ENCODE results near the gene USHBP1. TPM values are rescaled to one million over a fixed set of nuclear protein-coding genes. Genes with fewer than 3 reads are reported as not detected.

Gene USHBP1
- total RNA-seq, 1 donor from 2014 or later: 2.1 TPM

- Histone ChIP-seq H3K27ac (ENCODE audit: low read depth, low read length) (peak overlapping the region; percentile 84), H3K36me3 (ENCODE audit: control insufficient read depth in 3 of 3, insufficient read depth in 3 of 3, low read length in 3 of 3) (peaks cover 17 to 26% (median 24%) of the 10 kb centered on the region in 3 donors), H3K27me3 (ENCODE audit: control insufficient read depth in 3 of 3, insufficient read depth in 3 of 3, low read length in 3 of 3) (no peaks in the 10 kb centered on the region), H3K4me1 (ENCODE audit: control insufficient read depth in 3 of 3, insufficient read depth in 3 of 3, low read length in 3 of 3) (peaks cover 5 to 12% (median 11%) of the 10 kb centered on the region in 3 donors), H3K9me3 (ENCODE audit: control insufficient read depth in 3 of 3, low read length in 3 of 3) (no peaks in the 10 kb centered on the region), H3K4me3 (ENCODE audit: low read length in 3 of 3) (peak overlapping the region; percentile 79 to 91 (median 81)), H3K9ac (ENCODE audit: low read depth in 1 of 3, low read length in 3 of 3) (peak overlapping the region; percentile 75 to 91 (median 88))
These were observed 49.9 kb downstream of the USHBP1 start for GRCh38 chr19:17214508-17215126.

DNA sequence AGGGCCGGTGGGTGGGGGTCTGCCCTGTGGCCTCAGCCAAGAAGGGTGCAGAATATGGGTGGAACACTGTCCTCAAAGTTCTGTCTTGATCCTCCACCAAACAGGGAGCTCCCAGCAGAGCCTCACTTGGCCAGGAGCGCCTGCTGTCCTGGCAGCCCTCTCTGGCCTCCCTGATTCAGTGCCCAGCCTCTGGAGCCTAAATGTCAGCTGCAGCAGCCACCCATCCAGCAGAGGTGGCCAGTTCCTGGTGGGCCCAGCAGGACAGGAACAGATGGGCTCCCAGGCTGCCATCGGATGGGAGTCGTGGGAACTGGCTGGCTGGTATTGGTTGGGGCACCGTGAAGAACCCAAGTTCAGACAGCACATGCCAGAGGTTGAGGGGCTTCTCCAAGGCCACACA lies 51.2 kb downstream of the USHBP1 start:
- Histone ChIP-seq H3K4me1 (ENCODE audit: control insufficient read depth in 3 of 3, insufficient read depth in 3 of 3, low read length in 3 of 3) (peaks cover 5 to 12% (median 11%) of the 10 kb centered on the region in 3 donors), H3K9me3 (ENCODE audit: control insufficient read depth in 3 of 3, low read length in 3 of 3) (no peaks in the 10 kb centered on the region), H3K27ac (ENCODE audit: low read depth, low read length) (no peak overlapping the region), H3K27me3 (ENCODE audit: control insufficient read depth in 3 of 3, insufficient read depth in 3 of 3, low read length in 3 of 3) (no peaks in the 10 kb centered on the region), H3K36me3 (ENCODE audit: control insufficient read depth in 3 of 3, insufficient read depth in 3 of 3, low read length in 3 of 3) (peaks cover 21 to 25% (median 23%) of the 10 kb centered on the region in 3 donors), H3K9ac (ENCODE audit: low read depth in 1 of 3, low read length in 3 of 3) (no peak overlapping the region), H3K4me3 (ENCODE audit: low read length in 3 of 3) (no peak overlapping the region)

DNA sequence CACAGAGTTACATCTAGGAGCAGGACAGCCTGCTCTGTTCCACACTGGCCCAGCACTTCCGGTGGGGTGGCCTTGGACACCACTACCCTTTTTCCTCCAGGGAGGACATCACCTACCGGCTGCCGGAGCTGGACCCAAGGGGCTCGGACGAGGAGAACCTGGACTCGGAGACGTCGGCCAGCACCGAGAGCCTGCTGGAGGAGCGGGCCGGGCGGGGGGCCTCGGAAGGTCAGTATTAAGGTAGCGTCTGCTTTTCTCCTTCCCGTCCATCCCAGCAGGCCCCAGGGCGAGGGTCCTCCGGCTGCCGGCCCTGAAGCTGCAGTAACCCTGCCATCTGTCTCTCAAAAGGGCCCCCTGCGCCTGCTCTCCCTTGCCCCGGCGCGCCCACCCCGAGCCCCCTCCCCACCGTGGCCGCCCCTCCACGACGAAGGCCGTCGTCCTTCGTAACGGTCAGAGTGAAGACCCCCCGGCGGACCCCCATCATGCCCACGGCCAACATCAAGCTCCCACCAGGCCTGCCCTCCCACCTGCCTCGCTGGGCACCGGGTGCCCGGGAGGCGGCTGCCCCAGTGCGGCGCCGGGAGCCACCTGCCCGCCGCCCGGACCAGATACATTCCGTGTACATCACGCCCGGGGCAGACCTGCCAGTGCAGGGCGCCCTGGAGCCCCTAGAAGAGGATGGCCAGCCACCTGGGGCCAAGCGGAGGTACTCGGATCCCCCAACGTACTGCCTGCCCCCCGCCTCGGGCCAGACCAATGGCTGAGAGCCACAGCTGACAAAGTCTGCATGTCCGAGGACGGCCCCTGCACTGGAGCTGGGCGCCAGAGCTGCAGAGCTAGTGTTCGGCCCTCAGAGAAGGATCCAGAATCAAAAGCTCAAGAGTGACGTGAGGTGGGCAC lies 52.7 kb downstream of the USHBP1 start:
- Histone ChIP-seq H3K4me3 (ENCODE audit: low read length in 3 of 3) (no peak overlapping the region), H3K36me3 (ENCODE audit: control insufficient read depth in 3 of 3, insufficient read depth in 3 of 3, low read length in 3 of 3) (peaks cover 10 to 14% (median 13%) of the 10 kb centered on the region in 3 donors), H3K27ac (ENCODE audit: low read depth, low read length) (no peak overlapping the region), H3K4me1 (ENCODE audit: control insufficient read depth in 3 of 3, insufficient read depth in 3 of 3, low read length in 3 of 3) (peaks cover 5 to 12% (median 11%) of the 10 kb centered on the region in 3 donors), H3K9ac (ENCODE audit: low read depth in 1 of 3, low read length in 3 of 3) (no peak overlapping the region), H3K9me3 (ENCODE audit: control insufficient read depth in 3 of 3, low read length in 3 of 3) (no peaks in the 10 kb centered on the region), H3K27me3 (ENCODE audit: control insufficient read depth in 3 of 3, insufficient read depth in 3 of 3, low read length in 3 of 3) (no peaks in the 10 kb centered on the region)

DNA sequence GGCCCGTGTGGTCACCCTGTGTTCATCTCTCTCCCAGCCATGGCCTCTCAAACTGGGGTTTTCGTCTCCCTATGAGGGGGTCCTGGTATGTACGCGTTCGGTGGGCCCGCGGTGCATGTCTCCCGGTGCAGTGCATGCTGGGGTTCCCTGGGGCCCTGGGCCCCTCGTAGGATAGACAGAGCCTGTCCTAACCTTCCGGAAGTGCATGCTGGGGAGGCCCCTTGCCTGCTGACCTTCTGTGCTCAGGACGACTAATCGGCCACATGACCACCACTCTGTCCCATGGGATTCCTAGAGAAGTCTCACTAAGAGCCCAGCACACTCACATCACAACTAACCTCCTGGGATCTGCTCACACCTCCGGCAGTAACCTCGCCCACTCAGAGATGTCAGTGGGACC lies 54.2 kb downstream of the USHBP1 start:
- peaks cover 14% of the 10 kb centered on the region in 3 donors for H3K36me3 ChIP-seq (ENCODE audit: control insufficient read depth in 3 of 3, insufficient read depth in 3 of 3, low read length in 3 of 3)

DNA sequence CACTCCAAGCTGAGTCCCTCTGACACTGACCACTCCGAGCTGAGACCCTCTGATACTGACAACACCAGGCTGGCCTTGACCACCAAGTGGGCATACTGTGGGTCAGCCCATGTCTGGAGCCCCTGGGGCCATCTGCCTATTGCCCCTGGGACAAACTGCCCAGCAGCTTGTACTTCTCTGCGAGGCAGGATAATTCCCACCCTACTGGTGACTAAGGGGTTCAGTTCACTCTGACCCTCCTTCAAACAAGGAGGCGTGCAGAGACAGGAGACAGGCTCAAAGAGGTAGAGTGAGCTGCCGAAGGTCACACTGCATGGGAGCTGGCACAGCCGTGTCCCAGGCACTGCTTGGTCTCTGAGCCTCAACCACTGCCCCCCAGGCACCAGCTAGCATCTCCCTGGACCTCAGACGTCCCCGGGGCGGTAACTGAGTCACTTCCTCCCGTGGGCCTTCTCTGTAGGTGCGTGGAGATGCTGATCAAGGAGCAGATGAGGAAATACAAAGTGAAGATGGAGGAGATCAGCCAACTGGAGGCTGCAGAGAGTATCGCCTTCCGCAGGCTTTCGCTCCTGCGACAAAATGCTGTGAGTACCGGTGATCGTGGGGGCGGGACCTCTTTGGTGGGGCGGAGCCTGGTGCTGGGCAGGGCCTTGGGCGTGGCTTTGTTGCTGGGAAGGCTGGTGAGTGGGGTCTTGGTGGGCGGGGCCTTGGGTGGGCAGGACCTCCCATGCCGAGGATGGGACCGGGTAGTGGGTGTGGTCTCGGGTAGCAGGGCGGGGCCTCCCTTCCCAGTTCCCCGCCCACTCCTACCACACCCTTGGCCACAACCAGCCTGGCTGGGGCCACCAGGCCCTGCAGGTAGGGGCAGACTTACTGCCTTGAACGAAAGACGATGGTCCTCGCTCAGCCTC lies 55.2 kb downstream of the USHBP1 start:
- H3K36me3 ChIP-seq (ENCODE audit: control insufficient read depth in 3 of 3, insufficient read depth in 3 of 3, low read length in 3 of 3): peaks cover 14 to 16% (median 14%) of the 10 kb centered on the region in 3 donors

More for the DNA sequence above, 54.2 kb downstream of the USHBP1 start:
- Histone ChIP-seq H3K27me3 (ENCODE audit: control insufficient read depth in 3 of 3, insufficient read depth in 3 of 3, low read length in 3 of 3) (no peaks in the 10 kb centered on the region), H3K27ac (ENCODE audit: low read depth, low read length) (no peak overlapping the region), H3K4me1 (ENCODE audit: control insufficient read depth in 3 of 3, insufficient read depth in 3 of 3, low read length in 3 of 3) (peaks cover 5 to 9% (median 5%) of the 10 kb centered on the region in 3 donors), H3K9me3 (ENCODE audit: control insufficient read depth in 3 of 3, low read length in 3 of 3) (no peaks in the 10 kb centered on the region), H3K9ac (ENCODE audit: low read depth in 1 of 3, low read length in 3 of 3) (no peak overlapping the region), H3K4me3 (ENCODE audit: low read length in 3 of 3) (no peak overlapping the region)

DNA sequence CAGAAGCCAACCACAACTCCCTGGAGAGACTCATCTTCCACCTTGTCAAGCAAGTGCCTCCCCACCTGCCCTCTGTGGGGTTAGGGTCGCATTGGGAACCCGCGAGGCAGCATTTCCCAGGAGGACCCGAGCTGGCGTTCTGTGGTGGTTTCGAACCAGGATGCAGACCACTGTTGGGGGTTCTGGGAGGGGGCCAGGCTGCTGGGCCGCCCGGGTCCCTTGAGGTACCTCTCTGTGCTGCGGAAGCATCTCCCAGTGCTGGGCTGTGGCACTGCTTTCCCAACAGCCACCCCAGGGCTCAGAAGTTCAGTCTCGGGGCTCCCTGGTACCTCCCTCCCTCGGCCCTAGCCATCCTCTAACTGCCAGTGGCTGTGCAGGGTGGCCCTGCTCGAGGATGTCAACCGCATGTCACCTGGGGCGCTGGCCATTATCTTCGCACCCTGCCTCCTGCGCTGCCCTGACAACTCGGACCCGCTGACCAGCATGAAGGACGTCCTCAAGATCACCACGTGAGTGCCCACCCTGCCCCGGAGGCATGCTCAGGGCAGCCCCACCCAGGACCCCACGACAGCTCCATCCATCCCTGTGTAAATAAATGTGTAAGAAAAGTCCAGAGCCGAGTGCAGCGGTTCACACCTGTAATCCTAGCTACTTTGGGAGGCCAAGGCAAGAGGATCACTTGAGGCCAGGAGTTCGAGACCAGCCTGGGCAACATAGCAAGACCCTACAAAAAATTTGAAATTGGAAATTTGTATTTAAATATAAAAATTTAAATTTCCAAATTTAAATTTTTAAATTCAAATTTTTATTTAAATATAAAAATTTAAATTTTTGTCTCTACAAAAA lies 57.6 kb downstream of the USHBP1 start:
- Histone ChIP-seq H3K4me3 (ENCODE audit: low read length in 3 of 3) (no peak overlapping the region), H3K9ac (ENCODE audit: low read depth in 1 of 3, low read length in 3 of 3) (no peak overlapping the region), H3K27ac (ENCODE audit: low read depth, low read length) (no peak overlapping the region), H3K4me1 (ENCODE audit: control insufficient read depth in 3 of 3, insufficient read depth in 3 of 3, low read length in 3 of 3) (no peaks in the 10 kb centered on the region), H3K9me3 (ENCODE audit: control insufficient read depth in 3 of 3, low read length in 3 of 3) (no peaks in the 10 kb centered on the region), H3K36me3 (ENCODE audit: control insufficient read depth in 3 of 3, insufficient read depth in 3 of 3, low read length in 3 of 3) (peaks cover 24 to 26% (median 25%) of the 10 kb centered on the region in 3 donors), H3K27me3 (ENCODE audit: control insufficient read depth in 3 of 3, insufficient read depth in 3 of 3, low read length in 3 of 3) (no peaks in the 10 kb centered on the region)

More for the DNA sequence above, 55.2 kb downstream of the USHBP1 start:
- H3K4me3 ChIP-seq (ENCODE audit: low read length in 3 of 3): no peak overlapping the region
- no peaks in the 10 kb centered on the region for H3K9me3 ChIP-seq (ENCODE audit: control insufficient read depth in 3 of 3, low read length in 3 of 3)
- no peak overlapping the region for H3K27ac ChIP-seq (ENCODE audit: low read depth, low read length)
- no peak overlapping the region for H3K9ac ChIP-seq (ENCODE audit: low read depth in 1 of 3, low read length in 3 of 3)
- no peaks in the 10 kb centered on the region for H3K27me3 ChIP-seq (ENCODE audit: control insufficient read depth in 3 of 3, insufficient read depth in 3 of 3, low read length in 3 of 3)
- H3K4me1 ChIP-seq (ENCODE audit: control insufficient read depth in 3 of 3, insufficient read depth in 3 of 3, low read length in 3 of 3): peaks cover 0 to 1% (median 0%) of the 10 kb centered on the region in 3 donors

DNA sequence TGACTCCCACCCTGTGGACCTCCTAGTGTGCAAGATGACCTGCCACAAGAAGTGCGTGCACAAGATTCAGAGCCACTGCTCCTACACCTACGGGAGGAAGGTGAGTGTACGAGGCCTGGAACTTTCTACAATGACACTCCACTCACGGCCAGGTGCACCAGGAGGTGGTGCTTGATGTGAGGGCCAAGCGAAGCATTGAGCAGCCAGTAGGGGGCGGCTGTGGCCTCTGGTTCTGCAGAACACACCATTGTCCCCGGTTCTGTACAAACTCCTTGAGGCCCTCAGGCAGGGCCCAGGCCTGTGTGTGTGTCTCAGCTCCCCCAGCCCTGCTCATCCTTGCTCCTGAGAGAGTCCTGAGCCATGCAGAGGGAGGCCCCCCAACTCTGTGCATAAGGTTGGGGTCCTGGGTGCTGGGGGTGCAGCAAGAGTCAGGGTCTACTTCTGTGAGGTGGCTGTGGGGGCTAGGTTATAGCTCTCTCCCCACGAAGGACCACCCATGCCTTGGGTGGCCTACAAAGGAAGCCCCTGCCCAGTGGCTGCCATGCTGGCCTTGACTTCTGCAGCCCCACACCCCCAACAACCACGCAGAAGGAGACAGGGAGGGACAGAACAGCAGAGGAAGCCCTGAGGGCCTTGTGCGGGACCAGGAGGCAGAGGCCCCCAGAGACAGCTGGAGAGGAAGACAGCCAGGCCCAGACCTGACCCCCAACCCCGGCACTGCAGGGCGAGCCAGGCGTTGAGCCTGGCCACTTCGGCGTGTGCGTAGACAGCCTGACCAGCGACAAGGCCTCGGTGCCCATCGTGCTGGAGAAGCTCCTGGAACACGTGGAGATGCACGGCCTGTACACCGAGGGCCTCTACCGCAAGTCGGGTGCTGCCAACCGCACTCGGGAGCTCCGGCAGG lies 59.1 kb downstream of the USHBP1 start:
- H3K4me3 ChIP-seq (ENCODE audit: low read length in 3 of 3): no peak overlapping the region
- H3K27ac ChIP-seq (ENCODE audit: low read depth, low read length): no peak overlapping the region
- peaks cover 33 to 39% (median 36%) of the 10 kb centered on the region in 3 donors for H3K36me3 ChIP-seq (ENCODE audit: control insufficient read depth in 3 of 3, insufficient read depth in 3 of 3, low read length in 3 of 3)
- no peaks in the 10 kb centered on the region for H3K4me1 ChIP-seq (ENCODE audit: control insufficient read depth in 3 of 3, insufficient read depth in 3 of 3, low read length in 3 of 3)
- no peaks in the 10 kb centered on the region for H3K9me3 ChIP-seq (ENCODE audit: control insufficient read depth in 3 of 3, low read length in 3 of 3)
- H3K27me3 ChIP-seq (ENCODE audit: control insufficient read depth in 3 of 3, insufficient read depth in 3 of 3, low read length in 3 of 3): no peaks in the 10 kb centered on the region
- no peak overlapping the region for H3K9ac ChIP-seq (ENCODE audit: low read depth in 1 of 3, low read length in 3 of 3)

DNA sequence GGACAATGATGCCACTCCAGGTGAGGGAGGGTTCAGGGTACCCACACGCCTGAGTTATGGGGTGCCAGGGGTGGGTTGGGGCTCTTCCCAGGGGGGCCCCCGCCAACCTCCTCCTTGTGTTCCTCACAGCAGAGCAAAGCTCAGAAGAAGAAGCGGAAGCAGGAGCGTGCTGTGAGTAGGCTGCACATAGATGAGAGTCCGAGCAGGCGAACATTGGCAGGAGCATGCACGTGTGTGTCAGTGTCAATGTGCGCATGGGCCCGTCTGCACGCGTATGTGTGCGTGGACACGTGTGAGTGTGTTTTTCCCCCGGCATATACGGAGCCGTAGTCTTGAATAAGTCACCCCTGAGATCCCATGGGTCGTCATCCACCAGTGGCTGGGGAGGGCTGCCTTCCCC lies 61.8 kb downstream of the USHBP1 start:
- Histone ChIP-seq H3K4me1 (ENCODE audit: control insufficient read depth in 3 of 3, insufficient read depth in 3 of 3, low read length in 3 of 3) (no peaks in the 10 kb centered on the region), H3K27me3 (ENCODE audit: control insufficient read depth in 3 of 3, insufficient read depth in 3 of 3, low read length in 3 of 3) (no peaks in the 10 kb centered on the region), H3K9me3 (ENCODE audit: control insufficient read depth in 3 of 3, low read length in 3 of 3) (no peaks in the 10 kb centered on the region), H3K4me3 (ENCODE audit: low read length in 3 of 3) (no peak overlapping the region), H3K36me3 (ENCODE audit: control insufficient read depth in 3 of 3, insufficient read depth in 3 of 3, low read length in 3 of 3) (peaks cover 24 to 37% (median 35%) of the 10 kb centered on the region in 3 donors), H3K9ac (ENCODE audit: low read depth in 1 of 3, low read length in 3 of 3) (no peak overlapping the region), H3K27ac (ENCODE audit: low read depth, low read length) (no peak overlapping the region)
